A549 (cell line): Measurements from ENCODE around the gene USP54. TPM values are rescaled to one million over a fixed set of nuclear protein-coding genes. Genes with fewer than 3 reads are reported as not detected.

Source experiments
- ATAC-seq, 2 experiments: fragments of 200-7000 bp in 1 of 2; fragments of >200 bp in 1 of 2; cut with Nextera tagmentation in 1 of 2; cut with Tn5 transposase in 1 of 2; 3 replicates each; pipeline versions ENCODE4 v1.8.0 to v1.9.1; 2018 to 2020; ENCODE audit warnings: mild to moderate bottlenecking in 1 of 2, moderate library complexity in 1 of 2
- CTCF ChIA-PET: fragments of 300-600 bp; sonication (Branson Sonifier 250); formaldehyde crosslinking; extraction: SDS; loops from one replicate; lab custom pipeline; 2021; ENCODE audit warnings: antibody characterized with exemption, inconsistent platforms; lab: Yijun Ruan, JAX
- POLR2A ChIA-PET: fragments of 350-600 bp; formaldehyde crosslinking; extraction: SDS; loops from one replicate; lab custom pipeline; 2021; ENCODE audit warnings: antibody characterized with exemption, inconsistent platforms; lab: Yijun Ruan, JAX
- DNase-seq, 2 experiments: peaks; one replicate each; pipeline versions ENCODE4 v3.0.0 to v3.0.0-alpha.2; 2011 to 2016; ENCODE audit warnings: low read depth in 1 of 2, low spot score in 1 of 2
- FAIRE-seq: peaks from 2 replicates; lab custom pipeline; 2011; peaks lifted over from hg19 to GRCh38; lab: Jason Lieb, UNC
- H3K27ac ChIP-seq, 2 experiments: fragments of >200 bp; sonication (Bioruptor Twin); formaldehyde crosslinking; 3 replicates each; pipeline ENCODE4 v1.5.1; 2016 to 2017
- H3K4me1 ChIP-seq: fragments of >200 bp; sonication (Bioruptor Twin); formaldehyde crosslinking; 3 replicates; pipeline ENCODE4 v1.6.1; 2016
- H3K4me2 ChIP-seq: fragments of >200 bp; sonication (Bioruptor Twin); formaldehyde crosslinking; 3 replicates; pipeline ENCODE4 v1.6.1; 2016
- H3K4me3 ChIP-seq: fragments of >200 bp; sonication (Bioruptor Twin); formaldehyde crosslinking; 3 replicates; pipeline ENCODE4 v1.5.1; 2016
- H3K9me3 ChIP-seq: fragments of >200 bp; sonication (Bioruptor Twin); formaldehyde crosslinking; 3 replicates; pipeline ENCODE4 v1.6.1; 2016
- BHLHE40 ChIP-seq: IDR thresholded peaks from 2 replicates; pipeline ENCODE4 v1.6.1; 2012; ENCODE audit warnings: low read depth, low read length, inconsistent platforms
- CBX8 ChIP-seq: fragments of 200-600 bp; sonication (generic); IDR thresholded peaks from 2 replicates; pipeline ENCODE4 v1.6.1; 2016
- CEBPB ChIP-seq, 2 experiments: fragments of >200 bp in 1 of 2; sonication (Bioruptor Twin) in 1 of 2; formaldehyde crosslinking in 1 of 2; IDR thresholded peaks; 2 replicates each; pipeline ENCODE4 v1.6.1; 2012 to 2016
- CHD4 ChIP-seq: fragments of 200-600 bp; sonication (generic); IDR thresholded peaks from 2 replicates; pipeline ENCODE4 v1.6.1; 2016; ENCODE audit warnings: antibody characterized with exemption, mild to moderate bottlenecking, borderline replicate concordance
- EP300 ChIP-seq, 2 experiments: fragments of >200 bp; sonication (Bioruptor Twin); formaldehyde crosslinking; IDR thresholded peaks; 2 replicates in 1 of 2; 3 replicates in 1 of 2; pipeline ENCODE4 v1.6.1; 2016 to 2017
- ESRRA ChIP-seq: fragments of 150-350 bp; IDR thresholded peaks from 2 replicates; pipeline ENCODE4 v1.6.1; 2014; ENCODE audit warnings: mild to moderate bottlenecking, low read length, borderline replicate concordance
- FOXS1 ChIP-seq: fragments of 250-450 bp; sonication (Bioruptor Pico); IDR thresholded peaks from 2 replicates; pipeline ENCODE4 v1.5.0; 2020; ENCODE audit warnings: mild to moderate bottlenecking, moderate library complexity
- GATA3 ChIP-seq: IDR thresholded peaks from 2 replicates; pipeline ENCODE4 v1.6.1; 2012; ENCODE audit warnings: borderline replicate concordance
- HEYL ChIP-seq: fragments of 250-450 bp; sonication (Bioruptor Pico); IDR thresholded peaks from 2 replicates; pipeline ENCODE4 v1.8.0; 2021; ENCODE audit warnings: mild to moderate bottlenecking, moderate library complexity
- JUN ChIP-seq, 2 experiments: fragments of >200 bp; sonication (Bioruptor Twin); formaldehyde crosslinking; IDR thresholded peaks; 2 replicates in 1 of 2; 3 replicates in 1 of 2; pipeline ENCODE4 v1.6.1; 2016 to 2017
- JUNB ChIP-seq: fragments of >200 bp; sonication (Bioruptor Twin); formaldehyde crosslinking; IDR thresholded peaks from 2 replicates; pipeline ENCODE4 v1.6.1; 2016
- MAZ ChIP-seq: fragments of 150-350 bp; IDR thresholded peaks from 2 replicates; pipeline ENCODE4 v1.6.1; 2014; ENCODE audit warnings: antibody characterized with exemption, low read depth, low read length, borderline replicate concordance
- NR3C1 ChIP-seq: fragments of >200 bp; sonication (Bioruptor Twin); formaldehyde crosslinking; IDR thresholded peaks from 3 replicates; pipeline ENCODE4 v1.6.1; 2017
- POLR2A ChIP-seq: IDR thresholded peaks from 2 replicates; pipeline ENCODE4 v1.6.1; 2012; ENCODE audit warnings: mild to moderate bottlenecking, low read length
- POLR2AphosphoS2 ChIP-seq: conservative IDR thresholded peaks from 2 replicates; pipeline ENCODE4 v1.6.1; 2012; ENCODE audit warnings: low read length, improper control_type of control experiment, inconsistent platforms
- RAD21 ChIP-seq, 2 experiments: fragments of >200 bp in 1 of 2; sonication (Bioruptor Twin) in 1 of 2; formaldehyde crosslinking in 1 of 2; IDR thresholded peaks in 1 of 2; conservative IDR thresholded peaks in 1 of 2; 2 replicates in 1 of 2; 3 replicates in 1 of 2; pipeline ENCODE4 v1.6.1; 2012 to 2018; ENCODE audit warnings: inconsistent platforms in 1 of 2
- SMC3 ChIP-seq: fragments of >200 bp; sonication (Bioruptor Twin); formaldehyde crosslinking; IDR thresholded peaks from 3 replicates; pipeline ENCODE4 v1.6.1; 2018; ENCODE audit warnings: inconsistent platforms
- SREBF2 ChIP-seq: fragments of 450-650 bp; IDR thresholded peaks from 2 replicates; pipeline ENCODE4 v1.6.1; 2014; ENCODE audit warnings: mild to moderate bottlenecking, moderate library complexity
- TFCP2L1 ChIP-seq: fragments of 250-450 bp; sonication (Bioruptor Pico); IDR thresholded peaks from 2 replicates; pipeline ENCODE4 v1.5.0; 2021; ENCODE audit warnings: mild to moderate bottlenecking
- ZSCAN20 ChIP-seq: fragments of 250-450 bp; sonication (Bioruptor Pico); IDR thresholded peaks from 2 replicates; pipeline ENCODE4 v1.8.0; 2022; ENCODE audit warnings: mild to moderate bottlenecking, moderate library complexity
- WGBS: methylation state at CpG from one replicate; pipeline ENCODE4 v1.1.6; 2017; ENCODE audit errors: missing lambda C conversion rate; 5-methylcytosine and 5-hydroxymethylcytosine counted together
- polyA plus RNA-seq, 4 experiments: library from polyadenylated mRNA; depleted of rRNA in 3 of 4; stranded (reverse); fragments of >200 nt; fragmentation: RNase III in 1 of 4; extraction: RNeasy Plus Mini Kit Qiagen cat#74134 plus additional on column Dnase treatment in 1 of 4; gene quantifications; 2 replicates in 3 of 4; 3 replicates in 1 of 4; pipeline ENCODE4 v1.2.3, GENCODE V29; 2011 to 2017
- TF ChIP-seq, protein P1 (sequence below): fragments of >200 bp; sonication (Bioruptor Twin); formaldehyde crosslinking; IDR thresholded peaks from 2 replicates; pipeline ENCODE4 v1.6.1; 2016
- TF ChIP-seq, protein P2 (sequence below): fragments of 150-350 bp; IDR thresholded peaks from 2 replicates; pipeline ENCODE4 v1.6.1; 2014; ENCODE audit warnings: low read depth, mild to moderate bottlenecking, low read length
- TF ChIP-seq, protein P3 (sequence below): fragments of 250-450 bp; sonication (Bioruptor Pico); IDR thresholded peaks from 2 replicates; pipeline ENCODE4 v1.5.0; 2020; ENCODE audit warnings: low read depth, mild to moderate bottlenecking, moderate library complexity
- TF ChIP-seq, protein P4 (sequence below): IDR thresholded peaks from 2 replicates; pipeline ENCODE4 v1.6.1; 2012
- TF ChIP-seq, protein P5 (sequence below): fragments of 450-650 bp; IDR thresholded peaks from 2 replicates; pipeline ENCODE4 v1.6.1; 2014; ENCODE audit warnings: antibody characterized with exemption
- TF ChIP-seq, protein P6 (sequence below): fragments of >200 bp; sonication (Bioruptor Twin); formaldehyde crosslinking; IDR thresholded peaks from 3 replicates; pipeline ENCODE4 v1.5.1; 2016

The USP54 gene
- polyA plus RNA-seq, 2 of the 4 experiments (the other 2 are of a cell fraction): 8.8 to 32.5 TPM

DNA sequence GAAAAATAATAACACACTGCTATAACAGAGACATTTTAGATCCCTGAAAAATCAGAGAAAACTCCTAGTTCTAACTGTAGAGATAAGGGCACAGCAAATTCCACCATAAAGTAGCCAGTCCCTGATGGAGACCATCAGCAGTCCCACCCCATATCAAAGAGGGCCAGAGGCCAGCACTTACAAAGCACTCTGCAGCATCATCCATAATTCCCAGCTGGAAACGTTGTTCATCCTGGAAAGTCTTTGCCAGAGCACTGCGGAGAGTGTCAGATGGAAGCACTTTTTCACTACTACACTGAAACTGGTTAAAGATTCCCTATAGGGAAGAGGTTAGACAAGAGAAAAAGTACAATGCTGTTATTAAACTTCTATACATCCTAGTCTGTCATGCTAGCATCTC, 45.8 kb downstream of the USP54 start:
- no peaks in the 10 kb centered on the region for H3K9me3 ChIP-seq
- H3K27ac ChIP-seq: no peak overlapping the region
- TF ChIP-seq CEBPB (IDR thresholded peaks at IDR 0.05) (no peak), ESRRA (no peak), ZSCAN20 (CRISPR knock-in tag) (no peak), JUNB (no peak), CBX8 (no peak), FOXS1 (no peak), GATA3 (no peak), TFCP2L1 (CRISPR knock-in tag) (no peak), SREBF2 (no peak), JUN (IDR thresholded peaks at IDR 0.05) (no peak), SMC3 (no peak), POLR2AphosphoS2 (no peak), CHD4 (no peak), EP300 (IDR thresholded peaks at IDR 0.05) (no peak)
- TF ChIP-seq, protein P1, sequence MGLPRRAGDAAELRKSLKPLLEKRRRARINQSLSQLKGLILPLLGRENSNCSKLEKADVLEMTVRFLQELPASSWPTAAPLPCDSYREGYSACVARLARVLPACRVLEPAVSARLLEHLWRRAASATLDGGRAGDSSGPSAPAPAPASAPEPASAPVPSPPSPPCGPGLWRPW: no peak
- TF ChIP-seq, protein P2, sequence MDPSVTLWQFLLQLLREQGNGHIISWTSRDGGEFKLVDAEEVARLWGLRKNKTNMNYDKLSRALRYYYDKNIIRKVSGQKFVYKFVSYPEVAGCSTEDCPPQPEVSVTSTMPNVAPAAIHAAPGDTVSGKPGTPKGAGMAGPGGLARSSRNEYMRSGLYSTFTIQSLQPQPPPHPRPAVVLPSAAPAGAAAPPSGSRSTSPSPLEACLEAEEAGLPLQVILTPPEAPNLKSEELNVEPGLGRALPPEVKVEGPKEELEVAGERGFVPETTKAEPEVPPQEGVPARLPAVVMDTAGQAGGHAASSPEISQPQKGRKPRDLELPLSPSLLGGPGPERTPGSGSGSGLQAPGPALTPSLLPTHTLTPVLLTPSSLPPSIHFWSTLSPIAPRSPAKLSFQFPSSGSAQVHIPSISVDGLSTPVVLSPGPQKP: no peak
- TF ChIP-seq, protein P3, sequence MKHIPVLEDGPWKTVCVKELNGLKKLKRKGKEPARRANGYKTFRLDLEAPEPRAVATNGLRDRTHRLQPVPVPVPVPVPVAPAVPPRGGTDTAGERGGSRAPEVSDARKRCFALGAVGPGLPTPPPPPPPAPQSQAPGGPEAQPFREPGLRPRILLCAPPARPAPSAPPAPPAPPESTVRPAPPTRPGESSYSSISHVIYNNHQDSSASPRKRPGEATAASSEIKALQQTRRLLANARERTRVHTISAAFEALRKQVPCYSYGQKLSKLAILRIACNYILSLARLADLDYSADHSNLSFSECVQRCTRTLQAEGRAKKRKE (CRISPR knock-in tag): no peak
- TF ChIP-seq, protein P4, sequence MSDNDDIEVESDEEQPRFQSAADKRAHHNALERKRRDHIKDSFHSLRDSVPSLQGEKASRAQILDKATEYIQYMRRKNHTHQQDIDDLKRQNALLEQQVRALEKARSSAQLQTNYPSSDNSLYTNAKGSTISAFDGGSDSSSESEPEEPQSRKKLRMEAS: no peak
- TF ChIP-seq, all 56 proteins: peak for 0
- no peak for FAIRE-seq
- no peak for DNase-seq
- H3K4me3 ChIP-seq: no peak overlapping the region
- ATAC-seq: no peak
- ChIA-PET POLR2A (no interaction called here), CTCF (interaction anchor here (0.7 to 9.6 kb wide), 4 partner anchors 10 to 99 kb away, joined by 3 to 78 read pairs (median 3); no protein-coding TSS in a partner anchor)
- no peak overlapping the region for H3K4me2 ChIP-seq
- H3K4me1 ChIP-seq: no peaks in the 10 kb centered on the region
- WGBS: 83% methylated on average over 2 of the region's 2 CpGs

DNA sequence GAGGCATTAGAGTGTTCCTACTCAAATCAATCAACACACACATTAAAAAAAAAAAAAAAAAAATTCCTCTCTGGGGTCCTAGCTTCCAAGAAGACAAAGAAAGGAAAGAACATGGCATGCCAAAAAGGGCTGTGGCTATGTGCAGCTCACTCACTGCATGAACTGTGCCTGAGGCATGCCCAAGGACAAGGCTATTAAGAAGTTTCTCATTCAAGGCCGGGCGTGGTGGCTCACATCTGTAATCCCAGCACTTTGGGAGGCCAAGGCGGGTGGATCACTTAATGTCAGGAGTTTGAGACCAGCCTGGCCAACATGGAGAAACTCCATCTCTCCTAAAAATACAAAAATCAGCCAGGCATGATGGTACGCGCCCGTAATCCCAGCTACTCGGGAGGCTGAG, 53.4 kb downstream of the USP54 start:
- H3K9me3 ChIP-seq: no peaks in the 10 kb centered on the region
- POLR2A ChIA-PET: interaction anchor here (0.6 kb wide), 1 partner anchor 23 kb away, joined by 5 read pairs; no protein-coding TSS in a partner anchor
- ATAC-seq: no peak

More for the DNA sequence above, 53.4 kb downstream of the USP54 start:
- H3K4me2 ChIP-seq: no peak overlapping the region
- DNase-seq: no peak
- no peaks in the 10 kb centered on the region for H3K4me1 ChIP-seq
- 96% methylated on average over 7 of the region's 7 CpGs for WGBS
- TF ChIP-seq, protein P5, sequence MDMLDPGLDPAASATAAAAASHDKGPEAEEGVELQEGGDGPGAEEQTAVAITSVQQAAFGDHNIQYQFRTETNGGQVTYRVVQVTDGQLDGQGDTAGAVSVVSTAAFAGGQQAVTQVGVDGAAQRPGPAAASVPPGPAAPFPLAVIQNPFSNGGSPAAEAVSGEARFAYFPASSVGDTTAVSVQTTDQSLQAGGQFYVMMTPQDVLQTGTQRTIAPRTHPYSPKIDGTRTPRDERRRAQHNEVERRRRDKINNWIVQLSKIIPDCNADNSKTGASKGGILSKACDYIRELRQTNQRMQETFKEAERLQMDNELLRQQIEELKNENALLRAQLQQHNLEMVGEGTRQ: no peak
- no peak for TF ChIP-seq POLR2A
- TF ChIP-seq HEYL (CRISPR knock-in tag): no peak
- TF ChIP-seq, protein P4: no peak
- no peak for TF ChIP-seq GATA3
- TF ChIP-seq BHLHE40: no peak
- no peak for TF ChIP-seq SMC3
- TF ChIP-seq, protein P1: no peak
- no peak for TF ChIP-seq NR3C1
- TF ChIP-seq RAD21 (conservative IDR thresholded peaks at IDR 0.05 in 1 of 2, IDR thresholded peaks at IDR 0.05 in 1 of 2): no peak
- no peak for TF ChIP-seq CBX8
- no peak for TF ChIP-seq CEBPB (IDR thresholded peaks at IDR 0.05)
- TF ChIP-seq, protein P6, sequence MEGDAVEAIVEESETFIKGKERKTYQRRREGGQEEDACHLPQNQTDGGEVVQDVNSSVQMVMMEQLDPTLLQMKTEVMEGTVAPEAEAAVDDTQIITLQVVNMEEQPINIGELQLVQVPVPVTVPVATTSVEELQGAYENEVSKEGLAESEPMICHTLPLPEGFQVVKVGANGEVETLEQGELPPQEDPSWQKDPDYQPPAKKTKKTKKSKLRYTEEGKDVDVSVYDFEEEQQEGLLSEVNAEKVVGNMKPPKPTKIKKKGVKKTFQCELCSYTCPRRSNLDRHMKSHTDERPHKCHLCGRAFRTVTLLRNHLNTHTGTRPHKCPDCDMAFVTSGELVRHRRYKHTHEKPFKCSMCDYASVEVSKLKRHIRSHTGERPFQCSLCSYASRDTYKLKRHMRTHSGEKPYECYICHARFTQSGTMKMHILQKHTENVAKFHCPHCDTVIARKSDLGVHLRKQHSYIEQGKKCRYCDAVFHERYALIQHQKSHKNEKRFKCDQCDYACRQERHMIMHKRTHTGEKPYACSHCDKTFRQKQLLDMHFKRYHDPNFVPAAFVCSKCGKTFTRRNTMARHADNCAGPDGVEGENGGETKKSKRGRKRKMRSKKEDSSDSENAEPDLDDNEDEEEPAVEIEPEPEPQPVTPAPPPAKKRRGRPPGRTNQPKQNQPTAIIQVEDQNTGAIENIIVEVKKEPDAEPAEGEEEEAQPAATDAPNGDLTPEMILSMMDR: no peak
- no peak for TF ChIP-seq MAZ
- no peak for FAIRE-seq
- H3K4me3 ChIP-seq: no peak overlapping the region
- no peak overlapping the region for H3K27ac ChIP-seq
- CTCF ChIA-PET: interaction anchor here (1.3 to 13.2 kb wide), 3 partner anchors 7 to 109 kb away, joined by 4 to 378 read pairs (median 78); partner anchors contain the start of gene MYOZ1
